GM12878 (cell line): ENCODE measurements around the gene HINT3.

ENCODE experiments used
- CTCF ChIP-seq, 3 experiments: IDR thresholded peaks in 2 of 3; conservative IDR thresholded peaks in 1 of 3; 2 replicates each; pipeline ENCODE4 v1.5.1; 2011; ENCODE audit warnings: low read depth in 3 of 3, low read length in 3 of 3, mild to moderate bottlenecking in 3 of 3, control low read depth in 2 of 3, moderate library complexity in 2 of 3, inconsistent platforms in 1 of 3, mixed read lengths in 1 of 3; ENCODE audit not compliant: control insufficient read depth in 2 of 3, insufficient read depth in 1 of 3; ENCODE audit errors: extremely low read depth in 1 of 3
- EGR1 ChIP-seq, 2 experiments: IDR thresholded peaks; 1 replicate in 1 of 2; 2 replicates in 1 of 2; pipeline ENCODE4 v1.6.1; 2011 to 2012; ENCODE audit warnings: low read depth in 2 of 2, low read length in 2 of 2, borderline replicate concordance in 1 of 2, mild to moderate bottlenecking in 1 of 2, moderate library complexity in 1 of 2
- KAT2A ChIP-seq: conservative IDR thresholded peaks from 2 replicates; pipeline ENCODE4 v1.6.1; 2011; ENCODE audit warnings: low read depth, low read length; ENCODE audit not compliant: control insufficient read depth
- STAT1 ChIP-seq: fragments of 450-650 bp; conservative IDR thresholded peaks from 2 replicates; pipeline ENCODE4 v1.6.1; 2014; ENCODE audit warnings: antibody characterized with exemption, mild to moderate bottlenecking
- SUZ12 ChIP-seq: fragments of 200-600 bp; sonication (generic); IDR thresholded peaks from one replicate; pipeline ENCODE4 v1.6.1; 2018; ENCODE audit warnings: antibody characterized with exemption, mild to moderate bottlenecking; ENCODE audit not compliant: unreplicated experiment
- ZSCAN29 ChIP-seq: fragments of 450-650 bp; IDR thresholded peaks from 2 replicates; pipeline ENCODE4 v1.6.1; 2017; ENCODE audit warnings: mild to moderate bottlenecking, moderate library complexity
- TF ChIP-seq, protein P1 (sequence below): fragments of 150-350 bp; IDR thresholded peaks from 2 replicates; pipeline ENCODE4 v1.6.1; 2016; ENCODE audit warnings: low read depth, low read length

GRCh38 chr6:125948455-125948854 lies 8.1 kb upstream of the HINT3 start:
- TF ChIP-seq KAT2A (no peak), STAT1 (no peak), CTCF (IDR thresholded peaks at IDR 0.05 in 2 of 3, conservative IDR thresholded peaks at IDR 0.05 in 1 of 3; ENCODE audit: control insufficient read depth in 2 of 3, extremely low read depth in 1 of 3, insufficient read depth in 1 of 3, low read depth in 3 of 3, low read length in 3 of 3) (no peak), SUZ12 (no peak), ZSCAN29 (no peak), EGR1 (IDR thresholded peaks at IDR 0.05; ENCODE audit: borderline replicate concordance in 1 of 2, low read depth in 2 of 2, low read length in 2 of 2) (no peak)
- TF ChIP-seq, protein P1, sequence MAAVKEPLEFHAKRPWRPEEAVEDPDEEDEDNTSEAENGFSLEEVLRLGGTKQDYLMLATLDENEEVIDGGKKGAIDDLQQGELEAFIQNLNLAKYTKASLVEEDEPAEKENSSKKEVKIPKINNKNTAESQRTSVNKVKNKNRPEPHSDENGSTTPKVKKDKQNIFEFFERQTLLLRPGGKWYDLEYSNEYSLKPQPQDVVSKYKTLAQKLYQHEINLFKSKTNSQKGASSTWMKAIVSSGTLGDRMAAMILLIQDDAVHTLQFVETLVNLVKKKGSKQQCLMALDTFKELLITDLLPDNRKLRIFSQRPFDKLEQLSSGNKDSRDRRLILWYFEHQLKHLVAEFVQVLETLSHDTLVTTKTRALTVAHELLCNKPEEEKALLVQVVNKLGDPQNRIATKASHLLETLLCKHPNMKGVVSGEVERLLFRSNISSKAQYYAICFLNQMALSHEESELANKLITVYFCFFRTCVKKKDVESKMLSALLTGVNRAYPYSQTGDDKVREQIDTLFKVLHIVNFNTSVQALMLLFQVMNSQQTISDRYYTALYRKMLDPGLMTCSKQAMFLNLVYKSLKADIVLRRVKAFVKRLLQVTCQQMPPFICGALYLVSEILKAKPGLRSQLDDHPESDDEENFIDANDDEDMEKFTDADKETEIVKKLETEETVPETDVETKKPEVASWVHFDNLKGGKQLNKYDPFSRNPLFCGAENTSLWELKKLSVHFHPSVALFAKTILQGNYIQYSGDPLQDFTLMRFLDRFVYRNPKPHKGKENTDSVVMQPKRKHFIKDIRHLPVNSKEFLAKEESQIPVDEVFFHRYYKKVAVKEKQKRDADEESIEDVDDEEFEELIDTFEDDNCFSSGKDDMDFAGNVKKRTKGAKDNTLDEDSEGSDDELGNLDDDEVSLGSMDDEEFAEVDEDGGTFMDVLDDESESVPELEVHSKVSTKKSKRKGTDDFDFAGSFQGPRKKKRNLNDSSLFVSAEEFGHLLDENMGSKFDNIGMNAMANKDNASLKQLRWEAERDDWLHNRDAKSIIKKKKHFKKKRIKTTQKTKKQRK, result no peak
